Stimulated activated CD4-positive, alpha-beta T cell treated with anti-CD3 and anti-CD28 coated beads, TNF-alpha, amount 100 ng/mL, for 4 hours (primary cell): ENCODE results near the gene HIPK2.

Source experiments
- DNase-seq, 3 experiments: peaks; one replicate each; pipeline ENCODE4 v3.0.0-alpha.2; 2020; ENCODE audit warnings: low read depth in 3 of 3

HIPK2 gene

DNA sequence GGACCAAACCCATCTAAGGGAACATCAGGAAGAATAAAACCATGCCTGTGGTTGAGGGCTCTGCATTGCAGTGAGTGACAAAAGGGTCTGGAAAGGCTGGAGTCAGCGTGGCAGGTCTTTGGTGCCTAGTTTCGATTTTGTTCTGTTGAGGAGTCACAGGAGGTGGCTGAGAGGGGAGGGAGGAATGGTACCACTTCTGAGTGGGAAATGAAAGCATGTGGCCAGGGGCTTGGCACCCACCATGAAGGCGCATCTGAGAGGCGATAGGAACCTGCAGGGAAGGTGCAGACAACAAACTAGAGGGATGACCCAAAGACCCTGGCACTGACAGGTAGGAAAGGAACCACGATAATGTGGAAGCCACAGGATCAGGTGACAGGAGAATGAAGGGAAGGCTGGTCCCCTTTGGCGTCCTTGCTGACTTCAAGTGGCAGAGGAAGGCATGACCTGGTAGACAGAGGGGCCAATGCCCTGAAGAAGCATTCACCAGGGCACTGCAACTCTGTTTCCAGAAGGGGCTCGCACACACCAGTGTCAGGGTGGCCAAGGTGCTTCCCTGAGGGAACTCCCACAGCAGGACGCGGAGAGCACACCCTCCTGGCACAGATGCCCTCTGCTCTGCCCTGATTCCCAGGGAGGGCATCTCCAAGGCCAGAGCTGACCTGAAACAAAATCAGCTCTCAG is 41.7 kb downstream of the HIPK2 start:
- no peak for DNase-seq

DNA sequence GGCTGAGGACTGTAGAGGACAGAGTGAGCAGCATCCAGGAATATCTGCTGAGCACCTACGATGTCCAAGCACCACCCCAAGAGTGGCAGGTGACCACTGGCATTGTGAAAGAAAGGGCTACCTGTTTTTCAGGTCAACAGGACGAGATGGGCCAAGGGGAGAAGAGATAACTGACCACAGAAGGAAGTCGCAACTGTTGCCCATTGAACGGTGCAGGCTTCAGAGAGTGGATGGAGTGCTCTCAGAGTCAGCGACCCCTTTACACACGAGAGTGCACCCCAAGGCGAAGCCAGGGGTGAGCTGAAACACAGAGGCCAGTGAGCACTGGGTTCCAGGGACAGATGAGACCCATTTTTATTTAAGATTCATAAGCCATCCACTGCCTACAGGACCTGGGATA is 42.3 kb downstream of the HIPK2 start:
- no peak for DNase-seq

DNA sequence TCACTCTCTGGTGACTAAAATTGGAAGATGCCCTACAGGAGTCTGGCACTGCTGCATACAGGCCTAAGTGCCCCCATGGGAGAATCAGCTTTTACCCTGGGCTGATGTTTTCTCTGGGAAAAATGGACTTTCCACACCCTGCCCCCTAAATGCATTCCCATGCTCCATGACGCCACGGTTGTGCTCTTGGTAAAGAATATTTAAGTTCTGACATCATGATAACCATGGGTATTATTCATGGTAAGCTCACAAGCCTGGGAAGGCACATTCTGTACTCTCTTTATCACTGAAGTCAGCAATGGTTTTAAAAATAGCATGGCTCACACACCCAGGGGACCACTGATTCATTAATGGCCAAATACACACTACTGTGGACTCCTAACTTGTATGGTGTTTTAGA is 43.4 kb downstream of the HIPK2 start:
- no peak for DNase-seq

DNA sequence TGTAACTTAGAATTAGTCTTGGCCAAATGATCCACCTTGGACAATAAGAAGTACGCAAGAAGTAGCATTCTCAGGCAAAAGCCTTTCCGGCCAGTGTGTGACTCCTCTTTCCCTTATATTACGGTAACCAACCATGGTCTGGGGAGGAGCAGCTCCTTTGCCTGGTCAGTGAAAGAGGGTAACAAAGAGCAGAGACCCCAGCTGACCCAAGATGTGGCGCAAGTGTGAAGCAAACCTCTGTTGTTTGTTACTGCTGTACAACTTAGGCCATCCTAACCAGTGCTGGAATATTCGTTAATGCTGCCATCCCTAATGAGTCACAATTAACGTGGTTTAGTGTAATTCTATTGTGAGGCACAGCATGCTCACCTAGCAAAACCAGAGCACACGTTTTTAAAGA is 44.0 kb downstream of the HIPK2 start:
- no peak for DNase-seq

DNA sequence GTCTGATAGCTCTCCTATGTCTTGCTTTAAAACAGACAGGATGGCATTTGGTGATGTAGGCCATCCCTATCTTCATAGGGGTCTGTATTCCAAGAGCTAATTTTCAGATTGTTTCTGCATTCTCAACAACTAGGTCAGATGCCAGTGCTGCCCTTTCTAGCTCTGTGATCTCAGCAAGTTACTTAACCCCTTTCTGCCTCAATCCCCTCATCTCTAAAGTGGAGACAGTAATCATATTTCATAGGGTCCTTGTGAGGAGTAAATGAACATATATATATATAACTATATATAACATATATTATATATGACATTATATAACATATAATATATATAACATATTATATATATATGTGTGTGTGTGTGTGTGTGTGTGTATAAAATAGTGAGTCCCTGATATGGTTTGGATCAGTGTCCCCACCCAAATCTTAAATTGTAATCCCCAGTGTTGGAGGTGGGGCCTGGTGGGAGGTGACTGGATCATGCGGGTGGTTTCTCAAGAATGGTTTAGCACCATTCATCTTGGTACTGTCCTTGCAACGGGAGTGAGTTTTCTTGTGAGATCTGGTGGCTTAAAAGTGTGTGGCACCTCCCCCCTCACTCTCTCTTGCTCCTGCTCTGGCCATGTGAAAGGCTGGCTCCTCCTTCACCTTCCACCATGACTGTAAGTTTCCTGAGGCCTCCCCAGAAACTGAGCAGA is 45.2 kb downstream of the HIPK2 start:
- DNase-seq: no peak

DNA sequence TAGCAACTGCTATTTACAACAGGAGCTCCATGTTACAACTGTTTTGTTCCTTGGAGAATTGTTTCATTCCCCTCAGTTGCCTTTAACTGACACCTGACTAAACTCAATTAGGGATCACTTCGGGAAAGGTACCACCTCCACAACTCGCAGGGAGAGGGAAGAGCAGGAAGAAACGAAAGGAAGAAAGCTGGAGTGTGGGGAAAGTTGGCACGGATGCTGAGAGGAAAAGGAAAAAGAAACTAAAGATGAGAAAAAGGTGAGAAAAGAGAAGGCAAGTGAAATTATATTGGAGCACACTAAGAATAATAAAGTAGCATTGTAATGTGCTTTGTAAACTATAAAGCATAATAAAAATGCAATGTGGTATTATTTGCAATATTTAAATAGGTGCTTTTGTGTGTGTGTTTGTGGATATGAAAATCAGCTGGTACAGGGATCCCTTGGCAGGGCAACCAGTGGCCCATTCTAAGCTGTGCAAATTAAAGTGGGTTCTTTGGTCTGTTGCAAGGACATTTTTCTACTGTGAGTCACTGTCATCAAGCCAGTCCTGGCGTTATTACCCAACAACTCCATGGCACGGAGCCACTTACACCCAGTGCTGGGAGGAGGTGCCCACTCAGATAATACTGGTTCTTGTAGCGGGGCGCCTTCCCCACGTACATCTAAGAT is 45.9 kb downstream of the HIPK2 start:
- DNase-seq: no peak

DNA sequence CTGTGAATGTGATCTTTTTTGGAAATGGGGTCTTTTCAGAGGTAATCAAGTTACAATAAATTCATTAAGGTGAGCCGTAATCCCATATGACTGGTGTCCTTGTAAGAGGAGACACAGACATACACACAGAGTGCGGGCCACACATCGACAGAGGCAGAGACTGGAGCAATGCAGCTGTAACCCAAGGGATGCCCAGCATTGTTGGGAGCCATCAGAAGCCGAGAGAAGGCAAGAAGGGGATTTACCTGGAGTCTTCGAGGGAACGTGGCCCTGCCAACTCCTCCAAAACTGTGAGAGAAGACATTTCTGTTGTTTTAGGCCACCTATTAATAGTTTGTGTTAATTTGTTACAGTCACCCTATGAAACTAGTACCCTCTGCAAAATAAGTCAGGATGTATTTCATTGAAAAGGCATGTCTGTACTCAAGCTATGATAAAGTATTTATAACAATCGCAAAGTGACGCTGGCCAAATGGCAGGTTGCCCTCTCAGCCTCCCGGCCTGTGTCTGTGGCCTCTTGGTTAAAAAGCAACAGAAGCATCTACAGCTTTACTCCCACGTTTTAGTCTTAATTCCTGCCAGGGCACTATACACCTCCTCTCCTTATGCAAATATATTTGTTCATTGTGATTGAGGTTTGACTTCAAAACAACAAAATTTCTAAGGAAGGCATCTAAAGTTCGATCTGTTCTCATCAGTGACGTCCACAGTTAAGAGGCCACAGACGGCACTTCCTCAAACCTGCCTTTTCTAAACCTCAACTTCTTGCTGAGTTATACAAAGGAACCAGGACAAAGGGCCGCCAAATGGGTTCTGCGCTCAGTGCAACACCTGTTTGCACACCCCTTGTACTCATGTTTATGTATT is 46.8 kb downstream of the HIPK2 start:
- no peak for DNase-seq

DNA sequence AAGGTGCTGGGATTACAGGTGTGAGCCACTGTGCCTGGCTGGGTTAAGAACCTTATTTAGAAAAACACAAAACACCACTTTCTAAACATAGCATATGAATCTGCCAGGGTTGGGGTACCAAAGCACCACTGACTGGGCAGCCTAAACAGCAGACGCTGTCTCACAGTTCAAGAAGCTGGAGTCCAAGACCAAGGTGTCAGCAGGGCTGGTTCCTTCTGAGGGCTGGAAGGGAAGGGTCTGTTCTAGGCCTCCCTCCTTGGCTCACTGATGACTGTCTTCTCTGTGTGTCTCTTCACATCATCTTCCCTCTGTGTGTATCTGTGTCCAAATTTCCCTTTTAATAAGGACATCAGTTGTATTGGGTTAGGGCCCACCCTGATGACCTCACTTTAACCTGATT is 49.6 kb downstream of the HIPK2 start:
- no peak for DNase-seq

DNA sequence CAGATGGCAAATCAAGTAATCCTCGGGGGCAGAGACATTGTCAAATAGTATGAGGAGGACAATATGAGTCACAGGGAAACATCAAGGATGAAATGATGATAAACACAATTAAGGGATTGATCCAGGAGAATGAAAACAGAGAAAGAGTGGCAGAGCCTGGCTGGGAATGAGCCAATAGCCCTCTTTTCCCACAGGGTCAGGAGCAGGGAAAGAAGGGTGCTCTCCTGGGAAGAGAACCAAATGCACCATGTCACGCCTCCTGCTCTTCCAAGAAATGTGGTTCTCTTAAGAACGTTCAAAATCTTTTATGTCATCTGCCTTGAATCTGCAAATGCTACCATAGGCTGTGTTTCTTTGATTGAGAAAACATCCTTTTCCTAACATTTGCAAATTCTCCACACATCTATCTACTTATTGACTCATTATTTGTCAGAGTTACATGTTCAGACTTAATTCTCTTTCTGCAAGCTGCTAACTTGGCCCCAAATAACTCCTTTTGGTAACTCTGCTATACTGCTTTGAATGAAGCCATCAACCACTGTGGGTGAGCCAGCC is 50.6 kb downstream of the HIPK2 start:
- DNase-seq: no peak

DNA sequence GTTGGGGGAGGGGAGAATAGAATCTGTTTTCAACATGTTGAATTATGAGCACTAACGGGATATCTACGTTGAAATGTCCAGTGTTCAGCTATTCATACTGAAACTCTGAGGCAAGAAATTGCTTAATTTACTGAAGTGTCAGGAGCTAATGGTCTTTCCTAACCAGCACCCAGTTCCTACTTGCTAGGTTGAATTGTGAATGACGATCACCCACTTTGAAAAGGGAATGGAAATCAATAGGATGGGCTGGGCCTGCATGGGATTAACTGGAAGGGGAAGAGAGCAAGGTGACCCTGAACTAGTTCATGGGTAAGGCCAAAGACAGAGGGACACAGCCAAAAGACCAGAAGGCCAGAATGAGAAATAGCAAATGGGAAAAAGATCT is 51.3 kb downstream of the HIPK2 start:
- DNase-seq: no peak

DNA sequence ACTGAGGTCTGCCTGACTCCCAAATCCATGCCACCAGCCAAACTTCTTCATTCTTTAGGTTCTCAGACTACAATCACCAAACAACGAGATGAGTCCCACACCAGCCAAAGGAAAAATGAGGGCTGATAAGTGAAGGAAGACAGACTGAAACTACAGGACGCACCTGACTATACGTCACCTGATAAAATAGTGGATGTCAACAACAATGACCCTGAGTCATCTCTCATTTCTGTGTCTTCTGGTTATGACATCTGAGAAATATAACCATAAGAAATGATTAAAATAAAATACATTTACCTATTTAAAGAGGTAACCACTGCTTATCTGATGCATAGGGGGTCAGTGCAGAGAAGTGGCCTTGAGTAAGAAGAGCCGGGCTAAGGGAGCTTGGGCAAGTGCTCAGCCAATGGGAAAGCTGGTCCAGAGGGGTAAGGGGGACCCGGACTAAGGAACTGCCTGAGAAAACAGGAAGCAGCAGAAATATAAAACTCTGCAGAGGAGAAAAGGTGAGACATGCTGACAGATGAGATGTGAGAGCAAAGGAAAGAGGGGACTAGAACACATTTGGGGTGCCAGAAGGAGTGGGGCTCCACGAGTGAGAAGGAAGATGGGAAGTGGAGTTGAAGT is 51.8 kb downstream of the HIPK2 start:
- no peak for DNase-seq

DNA sequence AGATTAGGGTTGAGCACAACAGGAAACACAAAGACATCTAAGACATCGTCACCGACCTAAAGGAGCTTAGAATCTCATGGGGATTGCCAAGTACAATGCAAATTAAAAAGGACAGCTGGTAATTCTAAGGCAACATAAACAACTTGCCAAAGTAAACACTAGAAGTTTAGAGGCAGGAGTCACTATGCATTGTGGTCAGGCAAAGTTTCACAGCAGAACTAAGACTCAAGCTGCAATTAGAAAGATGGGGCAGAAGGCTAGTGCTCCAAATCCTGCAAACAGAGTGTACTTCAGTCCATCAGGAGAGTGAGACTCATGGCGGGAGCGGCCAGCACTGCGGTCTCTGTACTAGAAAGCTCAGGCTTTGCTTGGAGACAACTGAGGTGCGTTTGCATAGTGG is 52.7 kb downstream of the HIPK2 start:
- DNase-seq: no peak

DNA sequence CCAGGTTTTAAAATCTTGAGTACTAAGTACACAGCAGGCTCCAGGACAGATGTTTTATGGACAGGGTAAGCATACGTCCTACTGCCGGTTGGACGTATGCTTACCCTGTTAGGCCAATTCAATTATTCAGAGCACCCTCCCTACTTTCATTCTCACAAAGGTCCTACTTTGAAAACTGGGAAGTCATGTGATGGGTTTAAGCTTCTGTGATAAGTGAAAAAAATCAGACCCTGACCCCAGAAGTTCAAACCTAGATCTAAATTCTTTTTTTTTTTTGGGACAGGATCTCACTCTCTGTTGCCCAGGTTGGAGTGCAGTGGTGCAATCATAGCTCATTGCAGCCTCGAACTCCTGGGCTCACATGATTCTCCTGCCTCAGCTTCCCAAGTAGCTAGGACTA is 55.2 kb downstream of the HIPK2 start:
- DNase-seq: no peak

DNA sequence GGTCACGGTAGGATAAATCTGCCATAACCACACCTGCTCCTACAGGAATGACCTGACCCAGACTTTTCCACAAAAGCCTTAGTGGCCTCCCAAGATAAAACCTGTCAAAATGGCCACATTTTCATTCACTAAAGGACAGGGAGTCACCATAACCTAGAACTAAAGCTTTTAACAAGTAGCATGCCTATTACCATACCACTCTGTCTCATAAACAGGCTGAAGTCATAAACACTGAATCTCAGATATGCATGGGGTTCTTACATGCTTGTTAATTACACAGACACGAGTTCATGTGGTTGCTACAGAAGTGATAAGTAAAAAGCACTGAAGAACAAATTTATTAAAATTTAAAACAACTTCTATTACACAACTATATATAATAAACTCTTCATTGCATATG is 56.0 kb downstream of the HIPK2 start:
- no peak for DNase-seq

DNA sequence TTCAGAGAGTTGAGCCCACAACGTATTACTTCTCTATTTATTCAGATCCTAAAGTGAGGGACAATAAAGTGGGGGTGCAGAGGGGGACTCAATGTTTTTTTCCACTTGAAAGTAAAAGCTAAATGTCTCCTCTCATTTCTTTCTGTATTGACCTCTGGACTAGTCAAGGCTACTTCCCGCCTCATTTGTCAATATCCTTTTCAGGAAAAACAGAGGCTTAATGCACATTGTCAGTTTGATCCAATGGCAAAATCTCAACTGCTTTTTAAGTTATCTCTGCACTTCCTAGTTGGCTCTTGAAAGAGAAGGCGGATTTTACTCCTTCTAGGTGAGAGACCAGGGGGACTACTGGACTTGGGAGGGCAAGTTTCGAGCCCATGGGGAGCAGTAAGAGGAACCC is 56.4 kb downstream of the HIPK2 start:
- DNase-seq: no peak

DNA sequence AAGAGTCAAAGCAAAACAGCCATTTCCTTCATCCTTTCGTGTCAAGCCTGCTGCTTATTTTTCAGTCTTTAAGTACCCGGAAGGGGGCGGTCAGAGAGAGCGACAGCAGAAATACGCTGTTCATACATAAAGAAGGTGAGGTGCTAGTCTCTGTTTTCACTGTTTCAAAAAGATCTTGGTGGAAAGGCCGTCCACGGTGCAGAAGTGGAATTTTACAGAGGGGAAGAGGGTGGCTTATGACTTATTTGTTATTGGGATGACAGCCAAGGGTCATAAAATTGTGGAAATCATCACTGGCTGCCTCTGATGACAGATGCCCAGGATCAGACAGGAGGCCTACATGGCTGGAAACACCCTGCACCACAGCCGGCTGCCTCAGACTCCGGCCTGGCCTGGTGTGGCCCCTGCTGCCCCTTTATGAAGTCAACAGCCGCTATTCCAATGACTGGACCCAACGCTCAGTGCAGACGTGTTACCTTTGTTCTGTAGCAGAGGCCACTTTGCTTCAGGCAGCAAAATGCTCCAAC is 57.0 kb downstream of the HIPK2 start:
- DNase-seq: no peak

DNA sequence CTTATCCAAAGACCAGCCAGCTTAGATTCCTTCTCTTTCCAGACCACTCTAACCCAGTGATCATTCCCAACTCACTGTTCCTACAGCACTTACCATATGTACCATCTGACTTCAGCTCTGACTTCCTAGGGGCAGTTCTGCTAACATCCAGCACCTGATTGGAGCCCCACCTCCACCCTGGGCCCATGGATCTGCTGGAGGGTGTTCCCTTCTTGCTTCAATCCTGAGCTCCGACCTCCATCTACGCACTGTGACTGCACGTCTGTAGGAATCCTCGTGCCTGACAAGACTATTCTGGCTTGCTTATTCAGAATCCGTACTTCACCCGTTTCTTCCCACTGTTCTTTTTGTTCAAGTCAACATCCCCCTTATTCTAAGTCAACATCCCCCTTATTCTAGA is 57.6 kb downstream of the HIPK2 start:
- no peak for DNase-seq

DNA sequence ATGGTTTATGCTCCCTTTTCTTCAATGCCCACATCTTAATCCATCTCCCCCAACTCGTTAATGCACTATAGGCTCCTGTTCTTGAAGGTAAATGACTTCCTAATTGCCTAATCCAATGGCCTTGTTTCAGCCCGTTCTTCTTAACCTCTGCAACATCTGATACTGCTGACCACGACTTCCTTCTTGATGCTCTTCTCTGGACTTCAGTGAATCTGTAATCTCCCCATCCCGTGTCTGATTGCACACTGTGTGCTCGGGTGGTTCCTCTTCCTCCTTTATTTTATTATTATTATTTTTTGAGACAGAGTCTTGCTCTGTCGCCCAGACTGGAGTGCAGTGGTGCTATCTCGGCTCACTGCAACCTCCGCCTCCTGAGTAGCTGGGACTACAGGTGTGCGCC is 58.9 kb downstream of the HIPK2 start:
- DNase-seq: no peak

DNA sequence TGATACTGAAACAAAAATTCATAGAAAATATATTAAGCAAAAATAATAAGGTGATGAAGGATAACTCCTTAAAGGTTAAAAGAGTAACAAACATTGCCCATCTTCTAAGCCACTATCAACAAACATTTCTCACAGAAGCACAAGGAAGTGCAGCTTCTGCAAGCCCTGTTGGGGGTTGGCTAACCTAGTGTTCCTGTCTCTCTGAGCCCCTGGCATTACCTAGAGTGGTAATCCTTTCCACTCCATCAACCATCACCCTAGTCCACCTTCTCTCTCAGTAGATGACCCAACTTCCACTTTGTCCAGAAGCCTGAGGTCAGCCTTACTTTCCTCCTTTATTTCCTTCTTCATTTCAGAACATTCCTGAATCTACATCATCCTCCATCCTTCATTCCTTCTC is 59.7 kb downstream of the HIPK2 start:
- no peak for DNase-seq

DNA sequence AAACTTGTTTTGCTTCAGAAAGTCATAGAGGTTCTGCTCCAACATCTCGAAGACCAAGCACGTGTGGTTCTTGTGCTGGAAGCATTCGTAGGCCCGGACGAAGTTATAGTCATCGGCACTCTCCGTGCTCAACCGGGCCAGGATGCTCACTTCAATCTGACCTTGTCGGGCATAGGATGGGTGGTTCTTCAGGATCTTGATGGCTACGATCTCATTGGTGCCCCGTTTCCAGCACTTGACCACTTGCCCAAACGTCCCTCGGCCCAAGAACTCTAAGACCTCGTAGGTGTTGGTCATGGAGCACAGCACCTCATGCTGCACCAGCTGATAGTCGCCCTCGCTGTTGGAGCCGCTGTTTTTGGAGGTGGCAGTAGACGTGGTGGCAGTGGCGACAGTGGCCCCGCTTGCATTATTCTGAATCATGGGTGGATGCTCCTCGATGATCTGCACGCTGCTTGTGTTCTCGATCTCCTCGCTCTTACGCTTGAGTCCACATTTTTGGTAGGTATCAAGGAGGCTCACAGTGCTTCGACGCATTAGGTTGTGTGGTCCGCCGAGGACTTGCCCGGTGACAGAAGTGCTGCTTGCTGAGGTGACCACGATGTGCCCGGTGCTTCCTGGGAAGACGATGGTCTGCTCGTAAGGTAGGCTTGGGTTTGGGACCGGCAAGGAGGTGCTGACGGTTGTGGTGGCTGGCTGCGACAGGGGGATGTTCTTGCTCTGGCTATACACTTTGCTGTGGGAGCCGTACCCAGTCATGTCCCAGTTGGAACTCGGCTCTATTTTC is 61.4 kb downstream of the HIPK2 start:
- DNase-seq: no peak
